Measurements from ENCODE around the gene LEP.

DNA sequence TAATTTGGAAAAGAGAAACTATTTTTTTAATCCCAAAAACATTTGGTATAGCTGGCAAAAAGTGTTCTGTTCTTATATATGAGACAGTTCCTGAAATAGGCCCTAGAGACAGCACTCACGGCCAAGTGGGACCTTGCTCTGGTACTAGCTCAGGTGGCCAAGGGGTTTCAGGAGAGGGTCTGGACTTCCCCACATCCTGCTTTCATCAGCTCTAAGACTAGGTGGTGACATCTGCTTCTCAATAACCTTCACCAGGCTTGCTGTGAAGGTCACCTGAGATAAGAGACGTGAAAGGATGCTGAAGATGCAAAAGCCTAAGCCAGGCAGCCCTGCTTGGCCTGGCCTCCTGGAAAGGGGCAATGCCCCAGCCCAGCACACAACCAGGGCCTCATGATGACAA is 62.1 kb downstream of the LEP start:
- TF ChIP-seq JUN (CRISPR knock-in tag; IDR thresholded peaks at IDR 0.05) (no peak), TEAD4 (CRISPR knock-in tag; IDR thresholded peaks at IDR 0.05) (no peak), CTCF (IDR thresholded peaks at IDR 0.05) (no peak), TCF7 (CRISPR knock-in tag; IDR thresholded peaks at IDR 0.05; ENCODE audit: low read depth) (no peak), STAT6 (CRISPR knock-in tag; conservative IDR thresholded peaks at IDR 0.05; ENCODE audit: low read depth) (no peak), NR1H2 (CRISPR knock-in tag; IDR thresholded peaks at IDR 0.05) (no peak), RELA (CRISPR knock-in tag; IDR thresholded peaks at IDR 0.05; ENCODE audit: borderline replicate concordance) (no peak), SMAD3 (CRISPR knock-in tag; IDR thresholded peaks at IDR 0.05; ENCODE audit: borderline replicate concordance) (no peak), SP1 (CRISPR knock-in tag; conservative IDR thresholded peaks at IDR 0.05) (no peak), GABPB1 (CRISPR knock-in tag; IDR thresholded peaks at IDR 0.05) (no peak), KAT7 (CRISPR knock-in tag; IDR thresholded peaks at IDR 0.05; ENCODE audit: borderline replicate concordance) (no peak)
- TF ChIP-seq, protein P1, sequence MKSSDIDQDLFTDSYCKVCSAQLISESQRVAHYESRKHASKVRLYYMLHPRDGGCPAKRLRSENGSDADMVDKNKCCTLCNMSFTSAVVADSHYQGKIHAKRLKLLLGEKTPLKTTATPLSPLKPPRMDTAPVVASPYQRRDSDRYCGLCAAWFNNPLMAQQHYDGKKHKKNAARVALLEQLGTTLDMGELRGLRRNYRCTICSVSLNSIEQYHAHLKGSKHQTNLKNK (CRISPR knock-in tag; IDR thresholded peaks at IDR 0.05): no peak
- TF ChIP-seq, protein P2, sequence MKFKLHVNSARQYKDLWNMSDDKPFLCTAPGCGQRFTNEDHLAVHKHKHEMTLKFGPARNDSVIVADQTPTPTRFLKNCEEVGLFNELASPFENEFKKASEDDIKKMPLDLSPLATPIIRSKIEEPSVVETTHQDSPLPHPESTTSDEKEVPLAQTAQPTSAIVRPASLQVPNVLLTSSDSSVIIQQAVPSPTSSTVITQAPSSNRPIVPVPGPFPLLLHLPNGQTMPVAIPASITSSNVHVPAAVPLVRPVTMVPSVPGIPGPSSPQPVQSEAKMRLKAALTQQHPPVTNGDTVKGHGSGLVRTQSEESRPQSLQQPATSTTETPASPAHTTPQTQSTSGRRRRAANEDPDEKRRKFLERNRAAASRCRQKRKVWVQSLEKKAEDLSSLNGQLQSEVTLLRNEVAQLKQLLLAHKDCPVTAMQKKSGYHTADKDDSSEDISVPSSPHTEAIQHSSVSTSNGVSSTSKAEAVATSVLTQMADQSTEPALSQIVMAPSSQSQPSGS (CRISPR knock-in tag; IDR thresholded peaks at IDR 0.05; ENCODE audit: borderline replicate concordance, low read depth): no peak

Data from WTC11 (cell line).